Activated CD4-positive, alpha-beta T cell treated with anti-CD3 and anti-CD28 coated beads, Interleukin-2, amount 50 U/mL, for 4 hours (primary cell): ENCODE results near the gene CHST8.

Source experiments
- DNase-seq, 2 experiments: peaks; one replicate each; pipeline ENCODE4 v3.0.0-alpha.2; 2020

Gene CHST8

DNA sequence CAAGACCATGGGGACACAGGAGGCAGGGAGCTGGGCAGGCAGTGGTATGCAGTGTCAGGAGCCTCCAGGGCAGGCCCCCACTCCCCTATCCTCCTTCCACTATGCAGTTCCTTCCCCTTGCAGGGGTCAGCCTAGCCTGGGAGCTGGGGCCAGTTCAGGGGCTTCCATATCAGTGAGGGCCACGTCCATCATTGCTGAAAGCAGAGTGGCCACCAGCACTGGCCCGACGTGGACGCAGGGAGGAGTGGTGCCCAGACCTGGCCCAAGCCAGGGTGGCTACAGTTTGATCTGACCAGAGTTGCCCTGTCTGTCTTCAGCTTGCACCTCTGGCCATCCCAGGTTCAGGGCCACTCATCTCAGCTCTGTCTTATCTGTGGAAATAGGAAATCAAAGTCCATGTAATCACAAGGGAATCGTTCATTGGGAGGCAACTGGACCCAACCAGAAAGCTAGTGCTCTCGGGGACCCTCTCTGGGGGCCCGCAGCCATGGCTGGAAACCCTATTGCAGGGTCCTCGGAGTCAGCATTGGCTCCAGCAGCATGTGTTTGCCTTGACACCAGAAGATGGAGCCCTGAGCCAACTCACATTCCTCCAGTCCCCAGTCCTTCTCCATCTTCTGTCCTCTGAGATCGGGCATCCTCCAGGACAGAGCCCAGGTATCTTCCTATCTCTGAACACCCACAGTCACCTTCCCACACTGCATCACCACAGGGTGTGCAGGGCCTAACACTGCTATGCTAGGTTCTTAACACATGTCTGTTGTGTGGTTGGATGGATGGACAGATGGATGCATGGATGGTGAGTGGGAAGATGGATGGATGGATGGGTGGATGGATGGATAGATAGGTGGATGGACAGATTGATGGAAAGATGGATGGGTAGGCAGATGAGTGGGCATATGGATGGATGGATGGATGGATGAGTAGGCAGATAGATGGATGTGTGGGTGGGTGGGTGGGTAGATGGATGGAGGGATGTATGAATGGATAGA lies 99.2 kb downstream of the CHST8 start:
- DNase-seq, result no peak

DNA sequence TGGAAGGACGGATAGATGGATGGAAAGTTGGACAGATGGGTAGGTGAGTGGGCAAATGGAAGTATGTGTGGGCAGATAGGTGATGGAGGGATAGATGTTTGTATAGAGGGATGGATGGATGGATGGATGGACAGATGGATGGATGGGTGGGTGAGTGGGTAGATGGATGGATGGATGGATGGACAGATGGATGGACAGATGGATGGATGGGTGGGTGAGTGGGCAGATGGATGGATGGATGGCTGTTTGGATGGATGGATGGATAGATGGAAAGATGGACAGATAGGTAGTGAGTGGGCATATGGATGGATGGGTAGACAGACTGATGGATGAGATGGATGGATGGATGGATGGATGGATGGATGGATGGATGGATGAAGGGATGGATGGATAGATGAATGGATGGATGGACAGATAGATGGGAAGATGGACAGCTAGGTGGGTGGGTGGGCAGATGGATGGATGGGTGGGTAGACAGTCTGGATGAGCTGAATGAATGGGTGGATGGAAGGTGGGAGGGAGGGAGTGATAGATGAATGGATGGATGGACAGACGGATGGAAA lies 100.1 kb downstream of the CHST8 start:
- no peak for DNase-seq

DNA sequence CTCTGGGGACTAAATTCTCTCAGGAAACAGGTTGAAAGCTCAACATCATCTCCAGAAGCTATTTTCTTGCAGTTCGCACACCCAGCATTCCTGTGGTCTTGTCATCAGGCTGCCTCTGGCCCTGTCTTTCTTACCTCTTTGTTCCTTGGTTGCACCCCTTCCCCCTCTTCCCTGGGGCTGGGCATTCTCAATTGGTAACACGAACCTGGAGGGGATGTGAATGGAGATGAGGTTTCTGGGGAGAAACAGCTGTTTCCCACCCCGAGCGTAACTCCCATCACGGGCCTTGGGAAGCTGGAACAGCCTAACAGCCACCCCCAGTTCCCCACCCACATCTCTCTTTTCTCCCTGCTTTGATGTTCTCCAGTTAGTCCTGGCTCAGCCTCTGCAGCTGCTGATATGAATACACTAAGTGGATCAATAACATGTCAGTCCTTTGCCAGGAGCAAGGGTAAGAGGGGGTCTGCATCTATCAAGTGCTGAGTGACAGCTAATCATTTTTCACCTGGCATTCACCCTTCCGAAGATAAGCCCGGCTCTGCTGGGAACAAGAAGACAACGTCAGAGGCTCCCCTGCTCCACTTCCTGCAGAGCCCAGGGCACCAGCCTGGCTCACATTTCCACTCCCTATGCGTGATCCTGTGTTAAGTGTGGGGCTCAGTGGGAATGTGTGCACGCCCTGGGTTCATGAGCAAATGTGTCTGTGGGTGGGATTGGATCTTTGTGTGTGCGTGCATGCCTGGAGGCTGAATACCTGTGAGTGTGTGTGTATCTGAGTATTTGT lies 100.9 kb downstream of the CHST8 start:
- DNase-seq, result no peak

DNA sequence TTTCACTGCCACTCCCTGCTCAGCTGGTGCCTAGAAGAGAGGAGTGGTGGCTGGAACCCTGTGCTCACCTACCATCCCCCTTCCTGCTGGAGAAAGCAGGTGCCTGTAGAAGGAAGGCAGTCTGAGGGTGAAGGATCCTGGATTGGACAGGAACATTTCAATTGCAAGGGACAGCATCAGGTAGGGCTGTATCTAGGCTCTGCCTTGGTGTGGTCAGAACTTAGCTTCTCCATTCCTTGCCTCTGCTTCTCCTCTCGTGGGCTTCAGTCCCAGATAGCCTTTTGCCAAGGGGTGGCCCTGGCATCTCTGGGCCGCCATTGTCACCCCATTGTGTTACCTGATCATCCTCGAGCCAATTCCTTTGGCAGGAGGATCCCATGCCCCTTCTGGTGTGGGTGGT lies 101.8 kb downstream of the CHST8 start:
- no peak for DNase-seq

DNA sequence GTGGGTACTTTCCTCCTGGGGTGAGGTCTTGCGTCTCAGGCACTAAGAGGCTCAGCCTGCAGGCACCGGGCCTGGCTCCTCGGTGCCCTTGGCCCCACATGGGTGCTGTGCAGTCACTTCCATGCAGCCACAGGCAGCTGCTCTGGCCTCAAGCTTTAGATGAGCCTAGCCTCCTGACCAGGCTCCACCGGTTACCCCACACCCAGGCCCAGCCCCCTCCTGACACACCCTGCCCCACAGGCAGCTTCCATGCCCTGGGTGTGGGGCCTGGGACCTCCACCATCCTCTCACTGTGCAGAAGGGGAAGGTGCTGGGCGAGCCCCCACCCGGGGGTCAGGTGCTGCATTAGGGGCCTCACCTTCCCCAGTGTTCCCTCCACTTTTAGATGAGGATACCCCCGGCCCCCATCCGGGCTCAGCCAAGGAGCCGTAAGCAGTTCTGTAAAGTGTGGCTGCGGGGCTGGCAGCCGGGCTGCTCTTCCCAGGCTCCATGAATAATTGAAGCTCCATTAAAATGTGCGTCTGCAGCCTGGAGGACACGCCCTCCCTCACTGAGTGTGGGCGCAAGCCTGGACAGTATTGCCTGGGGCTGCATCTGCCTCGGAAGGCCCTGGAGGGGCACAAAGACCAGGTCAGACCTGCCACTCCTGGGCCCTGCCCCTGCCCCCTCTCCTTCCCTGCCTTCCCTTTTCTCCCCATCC lies 102.4 kb downstream of the CHST8 start:
- DNase-seq, result no peak

DNA sequence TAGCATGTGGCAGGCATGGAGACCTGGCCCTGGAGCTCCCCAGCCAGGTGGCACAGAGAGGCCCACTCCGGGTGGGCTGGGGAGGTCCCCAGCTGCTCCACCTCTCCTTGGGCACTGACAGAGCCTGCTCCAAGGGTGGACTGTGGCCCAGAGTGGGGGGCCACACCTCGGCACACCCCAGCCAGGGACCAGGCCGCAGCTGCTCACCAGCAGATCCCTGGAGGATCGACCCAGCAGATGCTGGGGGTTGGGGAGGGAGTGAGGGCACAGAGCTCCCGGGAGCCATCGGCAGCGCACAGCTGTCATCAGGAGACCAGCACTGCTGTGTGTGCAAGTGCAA lies 102.9 kb downstream of the CHST8 start:
- DNase-seq, result no peak

DNA sequence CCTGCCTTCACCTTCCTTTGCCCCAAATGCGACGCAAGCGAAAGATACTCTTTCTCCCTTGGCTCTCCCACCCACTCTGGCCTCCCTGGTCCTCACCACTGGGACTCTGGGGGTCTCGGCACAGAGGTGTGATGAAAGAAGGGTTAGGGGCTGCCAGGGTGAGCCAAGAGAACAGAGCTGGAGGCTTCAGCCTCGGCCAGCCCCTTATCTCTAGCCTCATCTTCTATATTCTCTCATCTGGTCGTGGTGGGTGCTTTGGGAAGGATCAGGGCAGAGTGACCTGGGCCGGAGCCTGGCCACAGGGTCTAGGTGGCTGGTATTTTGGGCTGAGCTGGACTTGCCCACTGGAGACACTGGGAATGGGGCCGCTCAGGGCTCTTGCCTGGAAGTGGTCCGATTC lies 103.8 kb downstream of the CHST8 start:
- no peak for DNase-seq

DNA sequence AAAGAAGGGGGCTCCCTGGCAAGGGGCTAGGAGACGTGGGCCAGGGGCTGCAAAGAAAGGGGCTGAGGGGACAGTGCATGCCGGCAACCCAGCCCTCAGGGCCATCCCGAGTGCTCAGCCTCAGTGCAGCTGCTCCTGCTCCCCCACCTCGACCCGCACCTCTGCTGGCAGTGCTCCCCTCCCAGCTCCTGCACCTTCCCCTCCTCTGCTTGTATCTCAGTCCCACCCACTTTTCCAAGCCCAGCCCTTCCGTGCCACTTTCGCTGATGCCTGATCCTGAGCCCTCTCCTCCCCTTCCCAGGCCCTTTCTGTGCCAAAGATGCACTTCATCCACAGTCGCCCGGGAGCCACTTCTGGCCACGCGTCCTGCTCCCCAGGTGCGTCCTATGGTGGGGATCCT lies 105.0 kb downstream of the CHST8 start:
- no peak for DNase-seq

DNA sequence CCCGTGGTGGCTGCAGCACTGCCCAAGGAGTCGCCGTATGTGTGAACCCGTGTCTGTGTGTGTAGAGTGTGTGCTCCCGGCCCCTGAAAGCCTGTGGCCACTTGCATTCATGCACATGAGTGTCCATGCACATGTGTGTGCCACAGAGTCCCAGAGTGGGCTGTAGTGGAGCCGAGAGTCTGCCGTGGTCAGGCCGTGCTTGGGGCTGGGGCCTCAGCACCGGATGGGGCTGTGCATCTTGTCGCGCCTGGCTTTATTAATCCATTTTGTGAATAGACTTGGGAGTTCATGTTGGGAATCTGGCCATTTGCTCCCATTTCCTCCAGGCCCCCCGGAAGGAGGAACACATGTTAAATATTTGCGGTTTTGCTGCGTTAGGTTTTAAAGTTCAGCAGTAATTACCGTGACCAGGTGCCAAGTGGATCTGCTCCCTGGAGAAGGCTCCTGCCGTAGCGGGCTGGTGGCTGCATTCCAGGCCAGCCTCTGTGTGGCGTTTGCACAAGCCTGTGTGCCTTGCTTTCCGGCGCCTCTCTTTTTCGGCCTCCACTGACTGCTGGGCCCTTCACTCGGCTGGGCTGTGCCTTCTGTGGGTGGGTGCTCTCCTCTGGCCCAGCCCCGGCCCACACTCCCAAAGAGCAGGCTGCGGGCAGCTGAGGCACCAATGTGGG lies 105.7 kb downstream of the CHST8 start:
- no peak for DNase-seq

DNA sequence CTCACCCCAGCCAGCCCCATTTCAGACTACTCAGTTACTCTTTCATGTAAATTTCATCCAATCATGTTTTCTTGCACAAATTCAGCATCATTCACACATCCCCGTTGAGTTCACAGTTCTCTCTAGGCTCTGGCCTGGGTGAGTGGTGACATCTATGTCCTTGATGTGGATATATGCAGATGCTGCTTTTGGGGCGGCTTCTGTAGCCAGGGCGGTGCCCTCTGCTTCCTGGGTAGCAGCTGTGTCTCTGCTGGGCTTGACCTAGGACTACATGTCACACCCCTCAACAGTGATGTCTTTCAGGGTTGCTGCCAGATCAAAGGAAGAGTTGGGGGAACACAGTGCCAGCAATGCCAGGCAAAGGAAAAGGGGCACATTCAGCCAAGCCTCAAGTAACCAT lies 106.4 kb downstream of the CHST8 start:
- no peak for DNase-seq

DNA sequence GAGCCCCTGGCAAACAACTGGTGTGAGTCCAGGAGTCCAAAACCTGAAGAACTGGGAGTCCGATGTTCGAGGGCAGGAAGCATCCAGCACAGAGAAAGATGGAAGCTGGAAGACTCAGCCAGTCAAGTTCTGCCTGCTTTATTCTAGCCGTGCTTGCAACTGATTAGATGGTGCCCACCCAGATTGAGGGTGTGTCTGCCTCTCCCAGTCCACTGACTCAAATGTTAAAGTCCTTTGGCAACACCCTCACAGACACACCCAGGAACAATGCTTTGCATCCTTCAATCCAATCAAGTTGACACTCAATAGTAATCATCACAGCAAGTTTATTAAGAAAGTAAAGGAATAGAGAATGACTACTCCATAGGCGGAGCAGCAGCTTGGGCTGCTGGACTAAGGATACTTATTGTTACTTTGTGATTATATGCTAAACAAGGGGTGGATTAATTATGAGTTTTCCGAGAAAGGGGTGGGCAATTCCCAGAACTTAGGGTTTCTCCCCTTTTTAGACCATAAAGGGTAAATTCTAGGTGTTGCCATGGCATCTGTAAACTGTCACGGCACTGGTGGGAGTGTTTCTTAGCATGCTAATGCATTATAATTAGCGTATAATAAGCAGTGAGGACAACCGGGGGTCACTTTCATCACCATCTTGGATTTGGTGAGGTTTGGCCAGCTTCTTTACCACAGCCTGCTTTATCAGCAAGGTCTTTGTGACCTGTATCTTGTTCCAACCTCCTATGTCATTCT lies 109.3 kb downstream of the CHST8 start:
- DNase-seq, result no peak

DNA sequence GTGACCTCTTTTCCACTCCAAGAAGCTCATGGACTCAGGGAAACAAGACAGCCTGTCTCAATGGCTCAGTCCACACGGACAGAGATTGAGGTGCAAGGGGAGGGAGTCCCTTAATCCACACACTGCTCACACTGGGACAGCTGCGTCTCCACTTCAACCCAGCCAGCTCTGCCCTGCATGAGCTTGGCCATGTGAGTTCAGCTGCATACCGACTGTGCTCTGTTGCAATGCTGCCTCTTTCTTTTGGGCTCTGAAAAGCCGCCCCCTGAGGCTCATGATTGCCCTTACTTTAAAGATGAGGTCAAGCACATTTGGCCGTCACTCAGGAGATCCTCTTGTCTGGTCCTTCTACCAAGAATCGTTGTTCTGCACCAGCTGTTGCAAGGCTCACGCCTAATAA lies 110.1 kb downstream of the CHST8 start:
- no peak for DNase-seq

DNA sequence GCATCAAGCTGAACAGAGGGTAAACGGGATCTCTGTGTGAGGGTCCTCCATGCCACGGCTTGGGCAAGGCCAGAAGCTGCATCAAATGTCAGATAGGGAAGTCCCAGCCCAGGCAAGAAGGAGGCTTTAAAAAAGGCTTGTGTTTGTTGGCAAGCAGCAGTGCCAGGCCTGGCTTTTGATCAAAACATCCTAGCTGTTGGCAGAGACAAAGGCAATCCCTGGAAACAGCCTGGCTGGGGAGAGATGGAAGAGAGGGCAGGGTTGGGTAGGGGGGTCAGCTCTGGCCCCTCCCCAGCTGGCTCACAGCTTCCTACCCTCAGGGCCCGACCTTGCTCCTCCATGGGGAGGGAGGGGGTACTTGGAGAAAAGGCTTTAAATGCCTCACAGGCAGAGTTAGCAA lies 113.2 kb downstream of the CHST8 start:
- no peak for DNase-seq

DNA sequence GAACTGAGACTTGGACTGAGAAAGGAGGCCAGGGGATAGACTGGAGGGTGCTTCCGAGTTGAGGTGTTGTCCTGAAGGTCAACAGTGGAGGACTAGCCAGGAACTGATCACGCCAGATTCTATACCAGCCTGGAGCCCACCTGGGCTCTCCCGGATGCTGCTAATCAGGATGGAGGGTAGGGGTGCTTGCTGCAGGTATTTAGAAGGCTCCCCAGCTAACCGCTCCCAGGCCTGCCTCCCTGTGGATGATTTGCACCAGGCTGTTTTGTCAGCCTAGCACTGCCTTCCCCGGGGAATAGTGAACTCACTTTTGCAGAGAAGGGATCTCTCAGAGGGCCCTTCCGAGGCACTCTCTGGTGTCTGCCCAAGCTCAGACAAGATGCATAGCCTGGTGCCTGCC lies 114.4 kb downstream of the CHST8 start:
- DNase-seq, result no peak

DNA sequence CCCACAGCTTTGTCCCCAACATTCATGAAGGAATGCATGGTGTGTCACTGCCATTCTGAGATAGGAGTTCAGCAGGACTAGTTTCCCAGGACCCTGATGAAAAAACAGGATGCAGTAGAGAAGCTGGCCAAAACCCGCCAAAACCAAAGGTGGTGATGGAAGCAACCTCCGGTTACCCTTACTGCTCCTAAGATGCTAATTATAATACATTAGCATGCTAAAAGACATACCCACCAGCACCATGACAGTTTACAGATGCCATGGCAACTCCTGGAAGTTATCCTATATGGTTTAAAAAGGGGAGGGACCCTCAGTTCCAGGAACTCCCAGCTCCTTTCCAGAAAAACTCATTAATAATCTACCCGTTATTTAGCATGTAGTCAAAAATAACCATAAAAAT lies 115.0 kb downstream of the CHST8 start:
- DNase-seq, result no peak

DNA sequence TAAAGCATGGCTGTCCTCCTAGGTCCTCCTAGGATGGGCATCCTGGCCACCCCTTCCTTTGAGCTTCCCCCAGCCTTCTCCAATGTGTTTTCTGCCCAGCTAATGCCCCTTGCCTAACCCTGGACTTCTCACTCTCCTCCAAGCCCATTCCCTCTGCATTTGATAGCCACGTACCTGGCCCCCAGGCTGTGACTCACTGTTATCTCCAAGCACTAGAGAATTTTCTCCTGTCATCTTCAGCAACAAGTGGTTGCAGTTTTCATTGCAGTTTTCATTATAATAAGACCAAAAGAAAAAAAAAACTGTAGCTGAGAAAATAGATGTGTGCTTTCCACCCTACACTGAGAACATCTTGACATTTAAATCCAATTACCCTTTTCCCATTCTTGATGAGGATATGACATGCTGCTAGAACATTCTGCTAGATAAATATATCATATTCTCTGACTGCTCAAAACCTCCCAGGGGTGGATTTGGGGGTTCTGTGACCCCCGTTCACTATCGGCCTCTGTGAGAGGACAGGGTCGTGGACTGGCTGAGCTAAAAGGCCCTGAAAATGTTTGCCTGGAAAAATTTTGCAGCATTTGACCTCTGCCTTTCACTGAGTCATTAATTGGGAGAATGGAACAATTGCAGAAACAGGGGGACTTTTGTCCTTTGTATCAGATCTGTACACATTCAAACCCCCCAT lies 116.1 kb downstream of the CHST8 start:
- no peak for DNase-seq

DNA sequence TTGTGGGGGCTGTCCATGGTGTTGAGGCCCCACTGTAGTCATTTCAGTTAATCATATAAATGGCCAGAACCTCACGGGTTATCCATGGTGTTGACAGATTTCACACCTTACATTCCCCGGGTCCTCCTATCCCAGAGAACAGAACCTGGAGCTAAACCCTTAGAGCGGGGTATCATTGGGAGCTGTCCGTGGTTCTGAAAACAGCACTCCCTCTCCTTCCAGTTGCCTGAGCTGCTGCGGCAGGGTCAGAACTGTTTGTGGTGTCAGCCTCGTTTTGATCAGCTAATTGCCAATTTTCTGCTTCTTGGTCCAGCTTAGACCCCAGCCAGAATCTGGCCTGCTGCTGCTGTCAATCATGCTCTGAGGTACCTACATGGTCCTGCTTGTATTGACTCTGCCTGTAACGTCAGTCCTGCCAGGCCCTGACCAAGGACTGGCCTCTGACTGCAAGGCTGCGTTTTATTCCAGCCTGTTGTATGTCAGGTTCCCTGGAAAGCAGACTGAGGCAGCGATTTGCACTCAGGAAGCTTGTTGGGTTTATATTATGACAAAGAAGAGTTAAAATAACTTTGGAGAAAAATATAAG lies 119.2 kb downstream of the CHST8 start:
- no peak for DNase-seq

DNA sequence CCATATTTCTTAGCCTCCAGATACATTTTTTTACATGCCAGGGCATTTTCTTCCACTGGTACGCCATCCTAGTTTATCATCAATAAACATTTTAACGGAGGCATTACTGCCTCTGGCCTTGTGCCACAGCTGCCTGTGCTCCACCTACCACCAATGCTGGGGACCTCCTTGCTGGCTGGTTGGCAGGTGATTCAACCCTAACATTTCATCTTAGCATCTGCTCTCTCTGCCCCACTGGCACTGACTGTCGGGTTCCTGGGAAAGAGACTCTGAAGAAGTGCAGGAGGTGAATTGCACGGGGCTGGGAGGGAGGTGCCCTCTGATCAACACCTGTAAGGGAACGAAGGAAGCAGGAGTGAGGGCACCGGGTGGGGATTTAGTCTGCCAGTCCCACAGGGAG lies 123.5 kb downstream of the CHST8 start:
- DNase-seq, result no peak

DNA sequence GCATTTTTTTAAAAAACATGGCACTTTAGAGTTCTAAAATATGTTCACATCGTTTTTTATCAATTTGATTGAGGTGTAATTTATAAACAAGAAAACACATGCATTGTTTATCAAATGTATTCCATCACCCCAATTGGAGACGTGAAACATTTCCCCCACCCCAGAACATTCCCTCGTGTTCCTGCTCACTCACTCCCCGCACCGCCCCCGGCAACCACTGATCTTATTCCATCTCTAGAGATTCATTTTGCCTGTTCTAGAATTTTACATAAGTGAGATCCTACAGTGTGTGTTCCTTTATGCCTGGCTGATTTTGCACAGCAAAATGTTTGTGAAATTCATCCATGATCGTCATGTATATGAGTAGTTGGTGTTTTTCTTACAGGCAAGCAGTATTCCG lies 124.4 kb downstream of the CHST8 start:
- no peak for DNase-seq

DNA sequence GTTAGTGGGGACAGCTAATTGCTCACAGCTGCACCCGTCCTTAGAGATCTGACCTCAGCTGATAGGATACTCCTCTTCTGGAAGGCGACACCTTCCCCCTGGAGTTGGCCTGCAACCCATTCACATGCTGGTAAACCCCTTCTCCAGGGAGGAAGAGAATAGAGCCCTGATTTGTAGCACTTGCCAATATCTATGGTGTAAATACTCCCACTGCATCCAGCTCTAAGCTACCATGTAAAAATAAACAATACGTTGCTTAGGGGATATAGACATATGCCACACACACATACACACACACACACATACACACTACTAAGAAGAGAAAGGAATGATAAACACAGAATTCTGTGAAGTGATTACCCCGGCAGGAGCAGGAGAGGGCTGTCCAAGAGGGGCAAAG lies 125.5 kb downstream of the CHST8 start:
- no peak for DNase-seq

DNA sequence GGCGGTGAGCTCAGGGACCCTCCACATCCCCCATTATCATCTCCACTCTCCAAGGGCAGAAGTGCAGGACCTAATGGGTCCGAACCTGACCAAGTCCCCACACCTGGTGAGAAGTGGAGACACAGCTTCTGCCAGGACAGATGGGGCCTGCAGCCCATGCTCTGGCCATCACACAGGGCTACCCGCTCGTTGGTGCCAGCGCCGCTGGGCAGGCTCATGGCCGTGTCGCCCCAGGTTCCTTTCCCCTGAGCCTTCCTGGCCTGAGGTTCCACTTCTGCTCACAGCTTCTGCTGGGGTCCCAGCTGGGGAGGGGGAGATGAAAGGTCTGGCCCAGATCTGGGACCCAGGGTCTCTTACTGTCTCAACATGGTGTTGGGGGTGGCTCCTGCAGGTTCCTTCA lies 126.5 kb downstream of the CHST8 start:
- no peak for DNase-seq
